CD4-positive, alpha-beta T cell treated with Interleukin-6 at 100 ng/mL for 8 hours (primary cell): ENCODE data around the gene LGI4.

Experiments used
- DNase-seq: peaks from one replicate; pipeline ENCODE4 v3.0.0-alpha.2; 2020; ENCODE audit warnings: mixed read lengths, low spot score

The LGI4 gene

GRCh38 chr19:35085947-35086346 lies 48.9 kb downstream of the LGI4 start:
- no peak for DNase-seq

GRCh38 chr19:35084509-35084762 lies 50.4 kb downstream of the LGI4 start:
- no peak for DNase-seq

DNA sequence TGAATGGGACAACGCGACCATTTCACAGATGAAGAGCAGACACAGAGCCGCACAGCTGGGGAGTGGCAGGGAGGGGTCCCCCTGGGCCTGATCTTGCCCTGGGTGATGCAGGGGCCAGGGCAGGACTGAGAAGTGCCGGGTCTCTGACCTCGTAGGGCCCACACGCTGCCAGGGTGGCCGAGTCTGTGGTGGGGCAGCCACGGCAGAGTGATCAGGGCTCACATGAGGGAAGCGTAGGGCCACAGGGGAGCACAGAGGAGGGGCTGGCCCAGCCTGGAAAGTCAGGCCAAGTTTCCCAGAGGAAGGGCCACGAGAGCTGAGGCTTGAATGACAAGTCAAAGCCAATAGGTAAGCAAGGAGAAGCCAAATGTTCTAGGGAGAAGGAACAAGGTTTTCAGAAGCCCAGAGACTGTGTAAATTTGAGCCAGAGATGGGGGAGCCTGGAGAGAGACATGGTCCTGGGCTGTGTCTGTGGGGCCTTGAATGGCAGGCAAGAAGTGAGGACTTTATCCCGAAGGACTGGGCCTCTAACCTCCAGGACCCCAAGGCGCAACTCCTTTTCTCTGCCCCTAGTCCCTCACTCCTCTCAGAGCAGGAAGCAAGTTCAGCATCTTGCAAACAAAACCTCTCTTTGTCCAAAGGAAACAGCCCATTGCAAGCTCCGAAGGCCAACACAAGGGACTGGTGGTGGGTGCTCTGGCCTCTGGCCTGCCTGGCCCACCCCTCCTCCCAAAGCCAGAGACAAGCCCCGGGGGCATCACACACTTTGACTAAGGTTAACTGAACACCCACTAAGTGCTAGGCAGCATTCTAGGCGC lies 51.0 kb downstream of the LGI4 start:
- DNase-seq: no peak

DNA sequence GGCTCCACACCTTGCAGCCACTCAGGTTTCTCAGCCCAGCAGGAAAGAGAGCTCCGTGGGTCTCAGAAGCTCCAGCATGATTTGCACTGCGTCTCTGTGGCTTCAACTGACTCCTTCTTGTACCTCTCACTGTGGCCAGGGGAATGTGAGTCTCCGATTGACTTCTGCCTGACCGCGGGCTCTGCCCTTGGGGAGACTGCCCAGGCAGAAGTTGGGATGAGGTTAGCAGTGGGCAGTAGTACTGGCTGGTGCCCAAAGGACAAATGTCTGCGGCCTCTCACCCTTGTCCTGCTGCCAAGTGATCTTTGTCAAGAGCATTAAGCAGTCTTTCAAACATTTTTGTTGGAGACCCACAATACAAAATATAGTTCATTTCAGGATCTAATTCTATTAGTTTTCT lies 53.7 kb downstream of the LGI4 start:
- no peak for DNase-seq

DNA sequence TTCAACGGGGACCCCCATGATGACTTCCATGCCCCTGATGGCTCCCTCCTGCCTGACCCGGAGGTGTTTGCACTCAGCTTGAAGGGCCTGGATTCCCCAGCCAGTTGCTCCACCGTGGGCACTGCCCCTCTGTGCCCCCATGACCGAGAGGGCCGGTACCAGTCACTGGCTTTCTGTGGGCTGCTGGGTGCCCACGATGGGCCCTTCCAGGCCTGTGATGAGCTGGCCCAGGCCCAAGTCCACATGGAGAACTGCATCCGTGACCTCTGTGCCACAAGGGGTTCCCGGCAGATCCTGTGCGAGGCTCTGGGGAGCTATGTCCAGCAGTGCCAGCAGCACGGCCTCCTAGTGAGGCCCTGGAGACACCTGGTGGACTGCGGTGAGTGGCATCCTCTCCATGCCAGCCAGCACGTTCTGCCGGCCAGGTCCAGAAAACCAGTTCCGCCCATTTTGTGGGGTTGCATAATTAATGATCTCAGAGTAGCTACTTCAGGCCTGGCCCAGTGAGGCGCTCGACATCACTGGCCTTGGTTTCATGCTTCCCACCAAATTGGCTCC lies 54.2 kb downstream of the LGI4 start:
- DNase-seq: no peak

GRCh38 chr19:35079826-35080225 lies 55.0 kb downstream of the LGI4 start:
- DNase-seq: no peak

DNA sequence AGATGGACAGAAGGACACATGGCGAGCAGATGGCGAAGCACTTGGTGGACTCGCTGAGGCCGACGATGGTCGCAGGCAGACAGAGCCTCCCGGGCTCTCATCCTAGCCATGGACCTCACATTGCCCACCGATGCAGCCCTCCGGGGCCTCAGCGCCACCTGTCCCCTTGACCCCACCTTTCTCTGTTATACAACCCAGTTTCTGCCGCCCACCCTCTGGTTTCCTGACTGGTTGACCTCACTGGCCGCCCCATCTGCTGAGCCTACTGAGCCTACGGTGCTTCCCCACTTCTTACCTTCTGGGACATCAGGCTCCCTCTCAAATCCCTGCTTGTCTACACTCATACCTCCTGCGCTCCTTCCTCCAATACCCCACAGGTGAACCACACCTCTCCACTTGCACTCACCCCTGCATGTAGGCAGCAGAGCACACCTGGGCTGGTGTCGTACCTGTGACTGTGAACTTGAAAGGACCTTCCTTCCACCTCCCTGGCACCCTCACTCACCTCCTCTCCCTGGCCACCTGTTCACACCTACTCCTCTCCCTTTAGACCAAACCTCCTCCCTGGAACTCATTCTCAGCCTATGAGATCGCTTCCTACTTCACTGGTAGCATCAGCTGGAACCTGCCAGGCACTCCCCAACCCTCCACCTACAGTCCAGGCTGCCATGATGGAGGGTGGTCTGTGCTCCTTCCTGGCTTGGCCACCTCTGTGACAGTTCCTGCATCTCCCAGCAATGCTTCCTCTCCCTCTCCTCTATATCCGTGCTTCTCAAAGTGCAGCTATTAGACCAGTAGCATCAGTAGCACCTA lies 57.2 kb downstream of the LGI4 start:
- DNase-seq: no peak

- no peak for DNase-seq
Observed at GRCh38 chr19:35076657-35077056, 58.2 kb downstream of the LGI4 start.

DNA sequence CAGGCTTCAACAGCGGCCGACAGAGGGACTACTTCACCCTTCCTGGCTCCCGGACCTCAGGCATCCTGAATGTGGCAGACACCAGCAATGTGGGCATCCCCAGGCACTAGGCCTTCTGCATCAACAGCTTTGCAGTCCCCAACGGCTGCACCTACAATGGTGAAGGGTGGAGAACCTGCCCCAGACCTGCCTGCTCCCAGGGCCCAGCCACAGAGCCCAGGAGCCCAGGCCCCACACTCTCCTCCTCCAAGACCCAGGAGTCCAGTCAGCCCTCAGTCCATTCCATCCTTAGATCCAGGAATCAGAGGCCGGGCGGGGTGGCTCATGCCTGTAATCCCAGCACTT lies 58.9 kb downstream of the LGI4 start:
- no peak for DNase-seq

GRCh38 chr19:35075202-35076025 lies 59.4 kb downstream of the LGI4 start:
- DNase-seq: no peak
